ENCODE results near the gene VIL1. TPM values are rescaled to one million over a fixed set of nuclear protein-coding genes. Genes with fewer than 3 reads are reported as not detected.

The VIL1 gene
- total and polyA plus RNA-seq, 2 of the 13 experiments (the other 11 are each of a cell fraction or from before 2014, with no cell fraction given) = 287 to 301 TPM

GRCh38 chr2:218400930-218401881 is 17.7 kb upstream of the VIL1 start (continued):
- no peak for TF ChIP-seq KIAA2018 (CRISPR knock-in tag; IDR thresholded peaks at IDR 0.05; ENCODE audit: borderline replicate concordance)
- peak; percentile 86 for TF ChIP-seq NR2C2 (CRISPR knock-in tag; IDR thresholded peaks at IDR 0.05; ENCODE audit: borderline replicate concordance)
- no peak for TF ChIP-seq HMGA1 (CRISPR knock-in tag; conservative IDR thresholded peaks at IDR 0.05)
- no peak for TF ChIP-seq ZNF737 (CRISPR knock-in tag; IDR thresholded peaks at IDR 0.05; ENCODE audit: borderline replicate concordance)
- no peak for TF ChIP-seq ADNP (CRISPR knock-in tag; IDR thresholded peaks at IDR 0.05)
- TF ChIP-seq ZSCAN30 (CRISPR knock-in tag; IDR thresholded peaks at IDR 0.05) = no peak; the same call in none of the 2 replicates
- TF ChIP-seq ZNF567 (CRISPR knock-in tag; IDR thresholded peaks at IDR 0.05; ENCODE audit: borderline replicate concordance) = peak; percentile 26; the same call in 1 of the 2 replicates
- no peak for TF ChIP-seq TERF1 (CRISPR knock-in tag; IDR thresholded peaks at IDR 0.05)
- TF ChIP-seq ZNF800 (CRISPR knock-in tag; IDR thresholded peaks at IDR 0.05) = no peak
- peak; percentile 94; the same call in 1 of the 2 replicates for TF ChIP-seq ZSCAN29 (CRISPR knock-in tag; conservative IDR thresholded peaks at IDR 0.05)
- 0 out of 2 replicates have a peak, but pooled peaks have one; percentile 20 for TF ChIP-seq ZNF776 (CRISPR knock-in tag; IDR thresholded peaks at IDR 0.05)
- TF ChIP-seq AKAP8 (CRISPR knock-in tag; IDR thresholded peaks at IDR 0.05) = peak; percentile 100
- TF ChIP-seq ZNF180 (CRISPR knock-in tag; IDR thresholded peaks at IDR 0.05; ENCODE audit: borderline replicate concordance, low read depth) = peak; percentile 62; the same call in 1 of the 2 replicates
- TF ChIP-seq PAX8 (CRISPR knock-in tag; IDR thresholded peaks at IDR 0.05; ENCODE audit: borderline replicate concordance) = peak; percentile 92; the same call in 1 of the 2 replicates
- no peak for TF ChIP-seq MED8 (CRISPR knock-in tag; IDR thresholded peaks at IDR 0.05; ENCODE audit: insufficient replicate concordance)
- TF ChIP-seq HMG20B (CRISPR knock-in tag; conservative IDR thresholded peaks at IDR 0.05) = peak; percentile 95

Data from HepG2 (cell line).